CD4-positive, alpha-beta T cell treated with Interleukin-4 for 4 hours (primary cell): Measurements from ENCODE around the gene ROCK2.

Experiments used
- DNase-seq: peaks from one replicate; pipeline ENCODE4 v3.0.0-alpha.2; 2020

Gene ROCK2

DNA sequence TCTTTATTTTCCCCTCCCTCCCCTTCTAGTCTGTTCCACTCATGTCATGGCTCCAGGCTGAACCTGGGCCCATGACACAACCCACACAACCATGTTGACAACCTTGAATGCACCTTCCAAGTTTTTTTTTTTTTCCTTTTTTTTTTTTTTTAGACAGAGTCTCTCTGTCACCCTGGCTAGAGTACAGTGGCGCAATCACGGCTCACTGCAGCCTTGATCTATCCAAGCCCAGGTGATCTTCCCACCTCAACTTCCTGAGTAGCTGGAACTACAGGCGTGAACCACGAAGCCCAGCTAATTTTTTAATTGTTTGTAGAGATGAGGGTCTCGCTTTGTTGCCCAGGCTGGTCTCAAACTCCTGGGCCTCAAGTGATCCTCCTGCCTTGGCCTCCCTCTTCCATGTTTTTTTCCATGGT lies 21.9 kb upstream of the ROCK2 start:
- no peak for DNase-seq

- no peak for DNase-seq
Measured at GRCh38 chr2:11365096-11365879, 20.9 kb upstream of the ROCK2 start.

GRCh38 chr2:11364565-11364887 lies 20.1 kb upstream of the ROCK2 start:
- DNase-seq = no peak

DNA sequence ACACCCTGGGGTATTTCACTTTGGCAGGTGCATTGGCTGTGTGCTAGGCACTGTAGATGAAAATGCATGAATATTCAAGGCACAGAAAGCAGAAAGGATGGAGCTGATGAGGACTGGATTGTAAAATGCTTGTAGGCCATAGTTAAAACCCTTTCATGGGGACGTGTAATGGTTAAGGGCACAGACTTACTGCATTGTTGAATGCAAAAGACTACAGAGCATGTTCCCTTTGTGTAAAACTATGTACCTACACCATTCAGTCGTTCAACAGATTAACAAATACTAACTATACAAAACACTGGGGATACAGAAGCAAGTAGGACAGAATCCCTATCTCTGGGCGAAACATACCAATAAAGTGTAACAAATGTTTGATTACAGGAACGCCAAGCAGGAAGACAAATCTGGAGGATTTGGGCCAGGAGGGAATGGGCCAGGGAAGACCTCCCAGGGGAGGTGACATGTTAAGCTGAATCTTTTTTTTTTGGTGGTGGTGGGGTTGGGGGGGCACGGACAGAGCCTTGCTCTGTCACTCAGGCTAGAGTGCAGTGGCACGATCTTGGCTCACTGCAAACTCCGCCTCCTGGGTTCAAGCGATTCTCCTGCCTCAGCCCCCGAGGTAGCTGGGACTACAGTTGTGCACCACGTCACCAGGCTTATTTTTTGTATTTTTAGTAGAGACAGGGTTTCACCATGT lies 19.6 kb upstream of the ROCK2 start:
- DNase-seq = no peak

- DNase-seq = no peak
Measured at GRCh38 chr2:11359865-11360264, 15.4 kb upstream of the ROCK2 start.

GRCh38 chr2:11357428-11357972 lies 13.1 kb upstream of the ROCK2 start:
- DNase-seq = no peak

GRCh38 chr2:11356764-11357163 lies 12.3 kb upstream of the ROCK2 start:
- DNase-seq = no peak

GRCh38 chr2:11355194-11356053 lies 11.0 kb upstream of the ROCK2 start:
- DNase-seq = no peak

DNA sequence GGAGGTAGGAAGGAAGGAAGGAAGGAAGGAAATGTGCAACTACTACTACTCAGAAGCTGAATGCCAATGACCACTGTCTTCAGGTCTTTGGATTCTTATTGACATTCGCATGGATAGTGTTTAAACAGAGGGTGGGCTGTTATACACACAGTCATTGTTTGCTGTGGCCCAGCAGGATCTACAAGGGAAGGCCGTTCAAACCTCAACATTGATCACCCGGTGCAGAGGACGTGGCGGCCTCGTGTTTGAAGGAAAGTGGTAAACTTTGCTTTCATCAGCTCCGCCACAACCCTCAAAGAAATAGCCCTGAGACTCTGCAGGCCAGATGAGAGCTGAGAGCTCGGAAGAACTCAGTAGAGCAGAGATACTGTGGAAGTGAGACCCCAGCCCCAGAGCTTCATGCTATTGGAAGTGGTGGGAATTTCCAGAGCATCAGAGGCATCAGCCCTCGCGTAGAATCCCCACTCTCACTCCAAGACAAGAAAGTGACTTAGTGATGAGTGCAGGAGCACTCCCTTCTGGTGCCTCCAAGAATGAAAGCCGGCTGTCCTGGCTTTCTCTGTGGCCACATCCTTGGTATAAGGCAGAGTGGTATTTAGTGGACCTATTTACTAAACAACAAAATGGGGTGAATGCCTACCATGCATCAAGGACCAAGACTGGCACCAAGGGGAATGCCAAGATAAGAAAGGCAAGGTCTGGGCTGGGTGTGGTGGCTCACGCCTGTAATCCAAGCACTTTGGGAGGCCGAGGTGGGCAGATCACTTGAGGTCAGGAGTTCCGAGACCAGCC lies 10.1 kb upstream of the ROCK2 start:
- DNase-seq = no peak

- no peak for DNase-seq
Measured at GRCh38 chr2:11352781-11353537, 8.5 kb upstream of the ROCK2 start.

GRCh38 chr2:11348209-11348749 lies 3.8 kb upstream of the ROCK2 start:
- DNase-seq = no peak

DNA sequence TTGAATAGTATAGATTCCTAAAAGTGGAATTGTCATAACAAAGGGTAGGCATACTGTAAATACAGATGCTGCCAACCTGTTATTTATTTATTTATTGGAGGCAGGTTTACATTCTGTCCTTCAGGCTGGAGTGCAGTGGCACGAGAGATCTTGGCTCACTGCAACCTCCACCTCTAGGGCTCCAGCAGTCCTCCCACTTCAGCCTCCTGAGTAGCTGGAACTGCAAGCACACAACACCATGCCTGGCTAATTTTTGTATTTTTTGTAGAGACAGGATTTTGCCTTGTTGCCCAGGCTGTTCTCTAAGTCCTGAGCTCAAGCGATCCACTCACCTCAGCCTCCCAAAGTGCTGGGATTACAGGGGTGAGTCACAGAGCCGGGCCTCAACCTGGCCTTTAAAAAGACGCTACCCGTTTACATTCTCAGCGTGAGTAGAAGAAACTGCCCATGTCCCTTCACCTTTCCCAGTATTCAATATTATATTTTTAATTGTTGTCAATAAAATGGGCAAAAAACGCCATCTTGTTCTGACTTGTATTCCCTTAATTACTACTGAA lies 3.0 kb upstream of the ROCK2 start:
- no peak for DNase-seq

DNA sequence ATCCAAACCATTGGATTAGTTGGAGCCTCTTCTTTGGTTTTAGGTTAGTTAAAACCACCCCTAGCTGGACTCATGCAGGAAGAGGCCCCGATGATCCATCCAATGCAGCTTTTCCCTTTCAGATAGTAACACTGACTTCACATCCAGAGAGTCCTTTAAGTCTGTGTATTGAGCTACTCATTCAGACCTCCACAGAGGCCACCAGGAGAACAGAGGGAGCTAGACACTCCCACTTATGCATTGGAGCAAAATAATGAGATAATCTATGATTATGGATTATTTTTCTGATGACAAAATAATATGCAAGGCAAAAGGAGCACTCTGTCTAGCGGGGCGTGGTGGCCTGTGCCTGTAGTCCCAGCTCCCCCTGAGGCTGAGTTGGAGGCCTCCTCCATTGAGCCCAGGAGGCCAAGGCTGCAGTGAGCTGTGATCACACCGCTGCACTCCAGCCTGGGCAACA lies 1.6 kb upstream of the ROCK2 start:
- no peak for DNase-seq

GRCh38 chr2:11344956-11345677 lies 681 bp upstream of the ROCK2 start:
- DNase-seq = peak; percentile 10

DNA sequence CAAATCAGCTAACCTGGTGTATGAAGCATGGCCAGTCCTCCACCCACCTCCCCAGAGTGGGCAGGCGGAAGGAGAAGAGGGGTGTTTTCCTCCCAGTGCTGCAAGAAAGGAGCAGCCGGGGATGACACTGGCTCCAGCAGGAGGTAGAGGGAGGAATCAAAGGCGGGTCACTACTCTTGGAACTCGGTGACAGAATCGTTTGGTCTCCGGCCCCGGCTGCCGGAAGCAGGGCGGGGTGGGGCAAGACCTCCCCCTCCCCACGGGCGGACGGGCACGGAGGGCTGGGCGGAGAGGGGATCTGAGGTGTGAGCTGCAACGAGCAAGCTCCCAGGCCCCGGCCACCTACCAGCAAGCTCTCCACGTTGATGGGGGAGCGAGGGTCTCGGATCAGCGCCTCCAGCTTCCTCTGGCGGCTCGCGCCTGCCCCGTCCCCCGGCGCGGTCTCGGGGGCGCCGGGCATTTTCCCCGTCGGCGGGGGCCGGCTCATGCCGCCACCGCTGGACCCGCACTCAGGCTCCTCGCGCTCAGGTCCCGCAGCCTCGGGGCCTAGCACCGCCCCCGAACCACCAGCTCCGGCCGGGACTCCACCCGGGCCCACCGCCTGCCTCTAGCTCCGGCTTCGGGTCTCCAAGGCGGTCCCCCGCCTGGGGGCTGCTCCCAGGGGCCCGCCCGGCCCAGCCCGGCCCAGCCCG lies 640 bp downstream of the ROCK2 start:
- DNase-seq = peak; percentile 29

- no peak for DNase-seq
Measured at GRCh38 chr2:11343368-11343649, 1.1 kb downstream of the ROCK2 start.

GRCh38 chr2:11342551-11343367 lies 1.7 kb downstream of the ROCK2 start:
- DNase-seq = no peak

DNA sequence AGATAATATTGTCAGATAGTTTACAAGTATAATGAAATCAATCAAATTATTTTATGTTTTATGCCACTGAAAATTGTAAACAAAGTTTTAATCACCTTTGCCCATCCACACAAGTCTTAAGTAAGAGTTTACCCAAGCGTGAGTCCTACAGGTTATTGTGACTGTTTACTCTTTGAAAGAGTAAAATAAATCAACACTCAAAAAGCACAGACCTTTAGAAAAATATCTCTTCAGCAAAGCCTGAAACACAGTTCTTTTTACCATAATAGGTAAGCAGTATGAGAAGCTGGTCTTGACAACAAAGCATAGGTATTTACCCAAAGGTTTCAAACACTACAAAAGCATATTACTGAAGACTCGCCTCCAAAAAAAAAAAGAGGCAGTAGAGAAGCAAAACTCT lies 3.7 kb downstream of the ROCK2 start:
- DNase-seq = no peak

DNA sequence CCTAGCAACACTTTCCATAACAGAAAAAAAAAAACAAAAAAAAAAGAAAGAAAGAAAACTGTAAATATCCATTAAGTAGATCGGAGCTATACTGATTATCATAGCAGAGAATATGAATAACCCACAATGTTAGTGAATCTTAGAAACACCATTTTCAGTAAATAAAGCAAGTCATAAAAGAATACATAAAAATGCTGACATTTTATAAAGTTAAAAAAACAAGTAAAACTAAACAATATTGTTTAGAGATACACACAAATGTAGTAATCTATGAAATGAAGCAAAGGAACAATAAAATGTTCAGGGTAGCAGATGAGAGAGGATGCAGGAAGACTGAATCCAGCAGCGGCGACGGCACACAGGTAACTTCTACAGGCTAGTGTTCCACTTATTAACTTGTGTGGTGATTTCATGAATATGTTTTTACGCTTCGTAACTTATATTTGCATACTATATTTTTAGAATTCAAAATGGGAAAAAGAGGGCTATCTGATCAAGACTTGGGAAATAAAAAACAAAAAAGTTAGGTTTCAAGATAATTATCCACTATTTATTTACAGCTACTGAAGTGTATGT lies 4.8 kb downstream of the ROCK2 start:
- DNase-seq = no peak
